IMR-90 (cell line): Measurements from ENCODE around the gene CXCL3.

ENCODE experiments used
- CEBPB ChIP-seq: IDR thresholded peaks from 2 replicates; pipeline ENCODE4 v1.6.1; 2012; ENCODE audit warnings: low read depth, low read length, improper control_type of control experiment
- FOS ChIP-seq: fragments of 150-350 bp; IDR thresholded peaks from 2 replicates; pipeline ENCODE4 v1.6.1; 2016; ENCODE audit warnings: low read depth, low read length
- MXI1 ChIP-seq: IDR thresholded peaks from 2 replicates; pipeline ENCODE4 v1.6.1; 2012; ENCODE audit warnings: low read depth, mild to moderate bottlenecking, low read length, moderate library complexity, borderline replicate concordance
- POLR2A ChIP-seq: IDR thresholded peaks from 2 replicates; pipeline ENCODE4 v1.6.1; 2012; ENCODE audit warnings: mild to moderate bottlenecking, low read depth, low read length
- RAD21 ChIP-seq: IDR thresholded peaks from 2 replicates; pipeline ENCODE4 v1.6.1; 2012; ENCODE audit warnings: low read length, improper control_type of control experiment
- RFX5 ChIP-seq: IDR thresholded peaks from 2 replicates; pipeline ENCODE4 v1.8.0; 2012; ENCODE audit warnings: low read depth, mild to moderate bottlenecking, low read length, moderate library complexity
- SMC3 ChIP-seq: fragments of 150-350 bp; IDR thresholded peaks from 2 replicates; pipeline ENCODE4 v1.6.1; 2016; ENCODE audit warnings: low read depth, mild to moderate bottlenecking, antibody characterized with exemption, low read length, moderate library complexity
- TF ChIP-seq, protein P1 (sequence below): conservative IDR thresholded peaks from 2 replicates; pipeline ENCODE4 v1.5.1; 2012; ENCODE audit warnings: mild to moderate bottlenecking, low read depth, low read length, improper control_type of control experiment
- TF ChIP-seq, protein P2 (sequence below): fragments of 150-350 bp; IDR thresholded peaks from 2 replicates; pipeline ENCODE4 v1.6.1; 2017; ENCODE audit warnings: mild to moderate bottlenecking, antibody characterized with exemption, low read length, low read depth

- TF ChIP-seq POLR2A, result no peak
- no peak for TF ChIP-seq CEBPB
- TF ChIP-seq RAD21, result no peak
- TF ChIP-seq, protein P1, sequence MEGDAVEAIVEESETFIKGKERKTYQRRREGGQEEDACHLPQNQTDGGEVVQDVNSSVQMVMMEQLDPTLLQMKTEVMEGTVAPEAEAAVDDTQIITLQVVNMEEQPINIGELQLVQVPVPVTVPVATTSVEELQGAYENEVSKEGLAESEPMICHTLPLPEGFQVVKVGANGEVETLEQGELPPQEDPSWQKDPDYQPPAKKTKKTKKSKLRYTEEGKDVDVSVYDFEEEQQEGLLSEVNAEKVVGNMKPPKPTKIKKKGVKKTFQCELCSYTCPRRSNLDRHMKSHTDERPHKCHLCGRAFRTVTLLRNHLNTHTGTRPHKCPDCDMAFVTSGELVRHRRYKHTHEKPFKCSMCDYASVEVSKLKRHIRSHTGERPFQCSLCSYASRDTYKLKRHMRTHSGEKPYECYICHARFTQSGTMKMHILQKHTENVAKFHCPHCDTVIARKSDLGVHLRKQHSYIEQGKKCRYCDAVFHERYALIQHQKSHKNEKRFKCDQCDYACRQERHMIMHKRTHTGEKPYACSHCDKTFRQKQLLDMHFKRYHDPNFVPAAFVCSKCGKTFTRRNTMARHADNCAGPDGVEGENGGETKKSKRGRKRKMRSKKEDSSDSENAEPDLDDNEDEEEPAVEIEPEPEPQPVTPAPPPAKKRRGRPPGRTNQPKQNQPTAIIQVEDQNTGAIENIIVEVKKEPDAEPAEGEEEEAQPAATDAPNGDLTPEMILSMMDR, result no peak
- TF ChIP-seq SMC3, result no peak
- no peak for TF ChIP-seq MXI1
- no peak for TF ChIP-seq RFX5
- no peak for TF ChIP-seq FOS
- TF ChIP-seq, protein P2, sequence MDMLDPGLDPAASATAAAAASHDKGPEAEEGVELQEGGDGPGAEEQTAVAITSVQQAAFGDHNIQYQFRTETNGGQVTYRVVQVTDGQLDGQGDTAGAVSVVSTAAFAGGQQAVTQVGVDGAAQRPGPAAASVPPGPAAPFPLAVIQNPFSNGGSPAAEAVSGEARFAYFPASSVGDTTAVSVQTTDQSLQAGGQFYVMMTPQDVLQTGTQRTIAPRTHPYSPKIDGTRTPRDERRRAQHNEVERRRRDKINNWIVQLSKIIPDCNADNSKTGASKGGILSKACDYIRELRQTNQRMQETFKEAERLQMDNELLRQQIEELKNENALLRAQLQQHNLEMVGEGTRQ, result no peak
These were observed 16.9 kb downstream of the CXCL3 start for GRCh38 chr4:74021601-74022000.
